Effector memory CD4-positive, alpha-beta T cell (primary cell): ENCODE data around the gene GTPBP1.

Source experiments
- DNase-seq, 3 donors: peaks; one replicate each; pipeline ENCODE4 v3.0.0-alpha.2; 2020
- H3K27ac ChIP-seq: 2 replicates; pipeline ENCODE4 v1.7.0; 2013; ENCODE audit warnings: mild to moderate bottlenecking, low read length, moderate library complexity; ENCODE audit not compliant: insufficient read depth, poor library complexity, severe bottlenecking
- H3K27me3 ChIP-seq: replicated peaks from 2 replicates; pipeline ENCODE4 v1.7.0; 2013; ENCODE audit warnings: mild to moderate bottlenecking, low read length; ENCODE audit not compliant: insufficient read depth, control insufficient read depth, poor library complexity, severe bottlenecking
- H3K36me3 ChIP-seq: 2 replicates; pipeline ENCODE4 v1.7.0; 2013; ENCODE audit warnings: mild to moderate bottlenecking, low read length, moderate library complexity; ENCODE audit not compliant: control insufficient read depth, insufficient read depth
- H3K4me1 ChIP-seq: 2 replicates; pipeline ENCODE4 v1.7.0; 2013; ENCODE audit warnings: low read length, mild to moderate bottlenecking; ENCODE audit not compliant: control insufficient read depth, insufficient read depth, poor library complexity, severe bottlenecking
- H3K4me3 ChIP-seq: 2 replicates; pipeline ENCODE4 v1.7.0; 2013; ENCODE audit warnings: low read length, low read depth, mild to moderate bottlenecking; ENCODE audit not compliant: insufficient read depth, poor library complexity, severe bottlenecking
- H3K9me3 ChIP-seq: 2 replicates; pipeline ENCODE4 v1.7.0; 2013; ENCODE audit warnings: mild to moderate bottlenecking, low read length, moderate library complexity; ENCODE audit not compliant: control insufficient read depth

GTPBP1 gene

GRCh38 chr22:38772623-38772873 lies 66.8 kb downstream of the GTPBP1 start:
- no peak for DNase-seq
- Histone ChIP-seq H3K36me3 (no peaks in the 10 kb centered on the region), H3K4me1 (no peaks in the 10 kb centered on the region), H3K9me3 (no peaks in the 10 kb centered on the region), H3K27ac (no peak overlapping the region), H3K27me3 (no peaks in the 10 kb centered on the region), H3K4me3 (no peak overlapping the region)

- no peaks in the 10 kb centered on the region for H3K4me1 ChIP-seq
- H3K4me3 ChIP-seq = no peak overlapping the region
- H3K9me3 ChIP-seq = no peaks in the 10 kb centered on the region
- no peaks in the 10 kb centered on the region for H3K27me3 ChIP-seq
- DNase-seq = no peak
- no peak overlapping the region for H3K27ac ChIP-seq
- H3K36me3 ChIP-seq = no peaks in the 10 kb centered on the region
Observed at GRCh38 chr22:38773363-38773946, 67.7 kb downstream of the GTPBP1 start.

GRCh38 chr22:38774496-38775166 lies 68.9 kb downstream of the GTPBP1 start:
- no peaks in the 10 kb centered on the region for H3K27me3 ChIP-seq

GRCh38 chr22:38775656-38776055 lies 69.9 kb downstream of the GTPBP1 start:
- H3K27me3 ChIP-seq = no peaks in the 10 kb centered on the region
- no peaks in the 10 kb centered on the region for H3K9me3 ChIP-seq
- no peak overlapping the region for H3K4me3 ChIP-seq
- no peaks in the 10 kb centered on the region for H3K4me1 ChIP-seq
- H3K36me3 ChIP-seq = peaks cover 4% of the 10 kb centered on the region
- no peak for DNase-seq
- no peak overlapping the region for H3K27ac ChIP-seq

More at GRCh38 chr22:38774496-38775166, 68.9 kb downstream of the GTPBP1 start:
- H3K36me3 ChIP-seq = peaks cover 4% of the 10 kb centered on the region
- DNase-seq = no peak
- H3K9me3 ChIP-seq = no peaks in the 10 kb centered on the region
- no peak overlapping the region for H3K27ac ChIP-seq
- H3K4me1 ChIP-seq = no peaks in the 10 kb centered on the region
- no peak overlapping the region for H3K4me3 ChIP-seq

- no peaks in the 10 kb centered on the region for H3K4me1 ChIP-seq
- H3K36me3 ChIP-seq = peaks cover 4% of the 10 kb centered on the region
- no peak for DNase-seq
- H3K9me3 ChIP-seq = no peaks in the 10 kb centered on the region
- no peak overlapping the region for H3K27ac ChIP-seq
- H3K4me3 ChIP-seq = no peak overlapping the region
- H3K27me3 ChIP-seq = no peaks in the 10 kb centered on the region
Observed at GRCh38 chr22:38776086-38776485, 70.3 kb downstream of the GTPBP1 start.

GRCh38 chr22:38777087-38777671 lies 71.4 kb downstream of the GTPBP1 start:
- H3K27ac ChIP-seq = no peak overlapping the region
- H3K4me3 ChIP-seq = no peak overlapping the region
- no peaks in the 10 kb centered on the region for H3K9me3 ChIP-seq
- H3K36me3 ChIP-seq = peaks cover 4% of the 10 kb centered on the region
- H3K27me3 ChIP-seq = no peaks in the 10 kb centered on the region
- no peak for DNase-seq
- no peaks in the 10 kb centered on the region for H3K4me1 ChIP-seq

GRCh38 chr22:38781033-38781432 lies 75.3 kb downstream of the GTPBP1 start:
- Histone ChIP-seq H3K4me1 (no peaks in the 10 kb centered on the region), H3K9me3 (no peaks in the 10 kb centered on the region), H3K27me3 (no peaks in the 10 kb centered on the region), H3K4me3 (no peak overlapping the region), H3K36me3 (peaks cover 4% of the 10 kb centered on the region), H3K27ac (no peak overlapping the region)
- no peak for DNase-seq

- Histone ChIP-seq H3K4me1 (no peaks in the 10 kb centered on the region), H3K4me3 (no peak overlapping the region), H3K9me3 (no peaks in the 10 kb centered on the region), H3K27me3 (no peaks in the 10 kb centered on the region), H3K36me3 (peaks cover 4% of the 10 kb centered on the region), H3K27ac (no peak overlapping the region)
- no peak for DNase-seq
Observed at GRCh38 chr22:38782402-38783094, 76.8 kb downstream of the GTPBP1 start.
